GM21381 (cell line): Measurements from ENCODE around the gene PDZD7.

Experiments used
- ATAC-seq: cut with Tn5 transposase; IDR thresholded peaks from one replicate; pipeline ENCODE4 v1.9.1; 2021; ENCODE audit warnings: mild to moderate bottlenecking, moderate library complexity; ENCODE audit not compliant: unreplicated experiment

The PDZD7 gene

GRCh38 chr10:101061624-101062231 is 30.8 kb upstream of the PDZD7 start, which contains the start of gene KAZALD1:
Gene KAZALD1 (plus strand): TSS chr10:101061989. CDS start chr10:101062593, 604 bp downstream.
- no peak for ATAC-seq

- ATAC-seq = peak; percentile 56
Measured at GRCh38 chr10:101060951-101061623, 30.2 kb upstream of the PDZD7 start.

- ATAC-seq = peak; percentile 44
Measured at GRCh38 chr10:101060036-101060950, 29.4 kb upstream of the PDZD7 start.

GRCh38 chr10:101056365-101057151 is 25.6 kb upstream of the PDZD7 start:
- ATAC-seq = no peak

- no peak for ATAC-seq
Measured at GRCh38 chr10:101055411-101055810, 24.5 kb upstream of the PDZD7 start.

- ATAC-seq = no peak
Measured at GRCh38 chr10:101054876-101055275, 23.9 kb upstream of the PDZD7 start.

GRCh38 chr10:101054351-101054750 is 23.4 kb upstream of the PDZD7 start:
- ATAC-seq = no peak

GRCh38 chr10:101053516-101053915 is 22.6 kb upstream of the PDZD7 start:
- ATAC-seq = no peak

GRCh38 chr10:101052285-101052684 is 21.4 kb upstream of the PDZD7 start:
- no peak for ATAC-seq

- no peak for ATAC-seq
Measured at GRCh38 chr10:101050208-101051069, 19.5 kb upstream of the PDZD7 start.

- no peak for ATAC-seq
Measured at GRCh38 chr10:101047961-101048892, 17.3 kb upstream of the PDZD7 start.

- no peak for ATAC-seq
Measured at GRCh38 chr10:101047268-101047667, 16.3 kb upstream of the PDZD7 start.

GRCh38 chr10:101046332-101047238 is 15.7 kb upstream of the PDZD7 start:
- no peak for ATAC-seq

GRCh38 chr10:101044117-101044516 is 13.2 kb upstream of the PDZD7 start:
- ATAC-seq = no peak

- ATAC-seq = no peak
Measured at GRCh38 chr10:101043363-101043707, 12.4 kb upstream of the PDZD7 start.

GRCh38 chr10:101042667-101043362 is 11.9 kb upstream of the PDZD7 start:
- peak; percentile 93 for ATAC-seq

- ATAC-seq = no peak
Measured at GRCh38 chr10:101042118-101042517, 11.2 kb upstream of the PDZD7 start.
